ENCODE data around the gene ZBTB24.

The ZBTB24 gene

DNA sequence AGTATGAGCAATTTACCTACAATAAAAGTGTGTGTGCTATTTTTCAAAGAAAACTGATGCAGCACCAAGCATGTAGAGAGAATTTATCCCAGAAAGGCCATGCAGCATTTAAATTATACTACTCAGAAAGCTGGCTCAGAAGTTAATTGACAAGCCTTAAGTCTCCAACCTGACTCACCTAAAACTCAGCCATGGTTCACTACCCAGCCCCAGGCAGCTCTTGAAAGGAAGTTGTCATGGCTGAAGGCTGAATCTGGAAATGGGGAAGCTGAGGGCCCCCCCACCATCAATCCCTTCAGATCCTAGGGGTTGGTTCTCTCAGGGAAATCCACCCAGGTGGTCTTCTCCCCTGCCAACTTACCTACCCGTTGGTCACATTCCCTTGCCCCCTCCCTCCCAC lies 62.3 kb downstream of the ZBTB24 start:
- DNase-seq (ENCODE audit: low spot score) = no peak

DNA sequence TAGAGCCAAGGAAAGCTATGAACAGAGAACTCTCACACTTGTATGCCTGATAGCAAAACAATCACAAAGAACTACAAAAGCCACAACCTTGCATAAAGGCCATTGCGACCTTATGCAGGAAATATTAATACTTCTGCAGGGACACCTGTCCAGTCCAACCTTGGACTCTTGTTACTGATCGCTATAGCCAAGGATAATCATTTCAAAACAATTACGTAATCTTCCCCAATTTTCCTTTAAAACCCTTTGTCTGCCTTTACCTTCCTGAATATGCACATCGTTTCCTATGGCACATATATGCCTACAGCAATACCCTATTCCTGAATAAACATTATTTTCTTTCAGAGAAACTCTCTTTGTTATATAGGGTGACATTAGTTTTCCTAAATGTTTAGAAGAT lies 65.4 kb downstream of the ZBTB24 start:
- DNase-seq (ENCODE audit: low spot score) = no peak

All from D341Med (cell line).